ENCODE data around the gene ZSCAN5A. TPM values are rescaled to one million over a fixed set of nuclear protein-coding genes. Genes with fewer than 3 reads are reported as not detected.

The ZSCAN5A gene
- total RNA-seq, 1 experiment from 2014 or later: 10.4 TPM

DNA sequence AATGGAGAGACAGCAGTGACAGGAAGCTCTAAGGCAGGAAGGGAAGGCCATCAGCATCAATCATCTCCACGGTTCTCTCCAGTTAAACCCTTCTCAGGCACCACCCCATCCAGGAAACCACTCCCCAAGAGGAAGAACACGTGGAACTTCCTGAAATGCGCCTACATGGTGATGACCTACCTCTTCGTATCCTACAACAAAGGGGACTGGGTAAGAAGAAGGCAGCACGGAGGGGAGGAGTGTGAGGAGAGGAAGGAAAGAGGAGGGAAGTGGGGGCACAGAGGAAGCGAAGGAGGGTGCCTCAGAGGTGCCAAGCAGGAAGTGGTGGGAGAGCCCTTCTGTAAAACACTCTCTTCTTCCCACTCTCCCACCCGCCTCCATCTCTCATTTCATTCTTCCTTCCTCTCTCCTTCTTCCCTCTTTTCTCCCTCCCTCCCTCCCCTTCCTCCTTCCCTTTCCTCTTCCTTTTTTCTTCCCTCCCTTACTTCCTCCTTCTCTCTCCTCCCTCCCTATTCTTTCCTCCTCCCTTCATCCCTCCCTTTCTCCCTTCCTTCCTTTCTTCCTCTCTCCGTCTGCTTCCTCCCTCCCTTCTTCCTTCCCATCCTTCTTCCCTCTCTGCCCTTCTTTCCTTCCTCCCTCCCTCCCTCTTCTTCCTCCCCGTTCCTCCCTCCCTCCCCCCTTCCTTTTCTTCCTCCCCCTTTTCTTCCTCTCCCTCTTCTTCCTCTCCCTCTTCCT lies 12.6 kb downstream of the ZSCAN5A start:
- no peaks in the 10 kb centered on the region for H3K27me3 Mint-ChIP-seq (ENCODE audit: low read depth)

DNA sequence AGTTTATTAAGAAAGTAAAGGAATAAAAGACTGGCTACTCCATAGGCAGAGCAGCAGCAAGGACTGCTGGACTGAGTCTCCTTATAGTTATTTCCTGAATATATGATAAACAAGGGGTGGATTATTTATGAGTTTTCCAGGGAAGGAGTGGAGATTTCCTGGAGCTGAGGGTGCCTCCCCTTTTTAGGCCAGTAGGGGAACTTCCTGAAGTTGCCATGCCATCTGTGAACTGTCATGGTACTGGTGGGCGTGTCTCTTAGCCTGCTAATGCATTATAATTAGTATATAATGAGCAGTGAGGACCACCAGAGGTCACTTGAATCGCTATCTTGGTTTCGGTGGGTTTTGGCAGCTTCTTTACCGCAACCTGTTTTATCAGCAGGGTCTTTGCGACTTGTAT lies 13.5 kb downstream of the ZSCAN5A start:
- no peaks in the 10 kb centered on the region for H3K4me1 Mint-ChIP-seq
- DNase-seq (ENCODE audit: low spot score) (no peak), ATAC-seq (peak; percentile 38; the same call in 1 of the 2 replicates)
- H3K9me3 Mint-ChIP-seq: no peaks in the 10 kb centered on the region
- ChIA-PET CTCF (interaction anchor here (1.2 to 4.7 kb wide), 5 partner anchors 9 to 147 kb away, joined by 4 to 43 read pairs (median 6); no protein-coding TSS in a partner anchor), POLR2A (no interaction called here)
- peaks cover 7% of the 10 kb centered on the region; the same call in 1 of the 2 replicates for H3K36me3 Mint-ChIP-seq
- no peaks in the 10 kb centered on the region for H3K27me3 Mint-ChIP-seq (ENCODE audit: low read depth)
- no peak overlapping the region for H3K4me3 Mint-ChIP-seq
- TF ChIP-seq GABPB1 (CRISPR knock-in tag; IDR thresholded peaks at IDR 0.05) (no peak), IRF2 (CRISPR knock-in tag; IDR thresholded peaks at IDR 0.05; ENCODE audit: borderline replicate concordance, low read depth) (no peak), SOX15 (CRISPR knock-in tag; IDR thresholded peaks at IDR 0.05) (no peak), GRHL2 (CRISPR knock-in tag; IDR thresholded peaks at IDR 0.05; ENCODE audit: insufficient replicate concordance, severe bottlenecking) (no peak)
- TF ChIP-seq, protein P1, sequence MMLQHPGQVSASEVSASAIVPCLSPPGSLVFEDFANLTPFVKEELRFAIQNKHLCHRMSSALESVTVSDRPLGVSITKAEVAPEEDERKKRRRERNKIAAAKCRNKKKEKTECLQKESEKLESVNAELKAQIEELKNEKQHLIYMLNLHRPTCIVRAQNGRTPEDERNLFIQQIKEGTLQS (CRISPR knock-in tag; conservative IDR thresholded peaks at IDR 0.05): no peak
- TF ChIP-seq, protein P2, sequence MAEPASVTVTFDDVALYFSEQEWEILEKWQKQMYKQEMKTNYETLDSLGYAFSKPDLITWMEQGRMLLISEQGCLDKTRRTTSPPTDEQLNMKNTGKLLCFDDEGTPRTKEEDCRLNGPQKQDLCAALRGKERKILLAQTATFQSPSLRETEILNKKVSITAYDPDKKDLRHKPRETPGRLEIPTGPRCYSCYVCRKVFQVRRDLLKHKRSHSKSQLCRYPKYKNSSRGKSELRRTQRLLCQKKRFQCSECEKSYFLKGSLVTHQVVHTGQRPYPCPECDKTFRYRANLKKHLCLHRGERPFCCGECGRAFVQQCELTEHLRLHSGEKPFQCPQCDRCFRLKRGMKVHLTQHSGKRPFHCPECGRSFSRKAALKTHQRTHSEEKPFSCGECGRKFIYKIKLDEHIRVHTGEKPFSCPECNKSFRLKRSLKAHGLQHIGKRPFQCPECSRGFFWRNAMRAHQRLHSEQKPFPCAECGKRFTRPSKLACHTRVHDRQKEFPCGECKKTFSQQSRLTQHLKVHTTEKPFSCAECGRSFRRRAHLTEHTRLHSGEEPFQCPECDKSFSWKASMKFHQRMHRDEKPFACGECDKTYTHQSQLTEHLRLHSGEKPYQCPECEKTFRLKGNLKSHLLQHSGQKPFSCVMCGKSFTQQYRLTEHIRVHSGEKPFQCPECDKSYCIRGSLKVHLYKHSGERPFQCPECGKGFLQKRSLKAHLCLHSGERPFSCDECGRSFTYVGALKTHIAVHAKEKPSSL (CRISPR knock-in tag; conservative IDR thresholded peaks at IDR 0.05): no peak
- TF ChIP-seq, protein P3, sequence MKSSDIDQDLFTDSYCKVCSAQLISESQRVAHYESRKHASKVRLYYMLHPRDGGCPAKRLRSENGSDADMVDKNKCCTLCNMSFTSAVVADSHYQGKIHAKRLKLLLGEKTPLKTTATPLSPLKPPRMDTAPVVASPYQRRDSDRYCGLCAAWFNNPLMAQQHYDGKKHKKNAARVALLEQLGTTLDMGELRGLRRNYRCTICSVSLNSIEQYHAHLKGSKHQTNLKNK (CRISPR knock-in tag; IDR thresholded peaks at IDR 0.05): no peak
- no peak overlapping the region for H3K27ac Mint-ChIP-seq

More for the DNA sequence above, 12.6 kb downstream of the ZSCAN5A start:
- DNase-seq (ENCODE audit: low spot score) (no peak), ATAC-seq (no peak)
- no peaks in the 10 kb centered on the region for H3K9me3 Mint-ChIP-seq
- CTCF ChIA-PET: interaction anchor here (1.2 to 4.7 kb wide), 2 partner anchors 8 to 147 kb away, joined by 4 to 43 read pairs; no protein-coding TSS in a partner anchor
- POLR2A ChIA-PET: no interaction called here
- no peak overlapping the region for H3K4me3 Mint-ChIP-seq
- no peak overlapping the region for H3K27ac Mint-ChIP-seq
- peaks cover 3% of the 10 kb centered on the region; the same call in 1 of the 2 replicates for H3K36me3 Mint-ChIP-seq
- no peak for TF ChIP-seq CREB1 (CRISPR knock-in tag; IDR thresholded peaks at IDR 0.05)
- no peak for TF ChIP-seq ZNF416 (CRISPR knock-in tag; IDR thresholded peaks at IDR 0.05)
- no peak for TF ChIP-seq ZNF121 (CRISPR knock-in tag; IDR thresholded peaks at IDR 0.05)
- TF ChIP-seq ZBTB21 (CRISPR knock-in tag; IDR thresholded peaks at IDR 0.05; ENCODE audit: borderline replicate concordance): no peak
- TF ChIP-seq, protein P4, sequence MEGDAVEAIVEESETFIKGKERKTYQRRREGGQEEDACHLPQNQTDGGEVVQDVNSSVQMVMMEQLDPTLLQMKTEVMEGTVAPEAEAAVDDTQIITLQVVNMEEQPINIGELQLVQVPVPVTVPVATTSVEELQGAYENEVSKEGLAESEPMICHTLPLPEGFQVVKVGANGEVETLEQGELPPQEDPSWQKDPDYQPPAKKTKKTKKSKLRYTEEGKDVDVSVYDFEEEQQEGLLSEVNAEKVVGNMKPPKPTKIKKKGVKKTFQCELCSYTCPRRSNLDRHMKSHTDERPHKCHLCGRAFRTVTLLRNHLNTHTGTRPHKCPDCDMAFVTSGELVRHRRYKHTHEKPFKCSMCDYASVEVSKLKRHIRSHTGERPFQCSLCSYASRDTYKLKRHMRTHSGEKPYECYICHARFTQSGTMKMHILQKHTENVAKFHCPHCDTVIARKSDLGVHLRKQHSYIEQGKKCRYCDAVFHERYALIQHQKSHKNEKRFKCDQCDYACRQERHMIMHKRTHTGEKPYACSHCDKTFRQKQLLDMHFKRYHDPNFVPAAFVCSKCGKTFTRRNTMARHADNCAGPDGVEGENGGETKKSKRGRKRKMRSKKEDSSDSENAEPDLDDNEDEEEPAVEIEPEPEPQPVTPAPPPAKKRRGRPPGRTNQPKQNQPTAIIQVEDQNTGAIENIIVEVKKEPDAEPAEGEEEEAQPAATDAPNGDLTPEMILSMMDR (IDR thresholded peaks at IDR 0.05): no peak
- TF ChIP-seq, protein P5, sequence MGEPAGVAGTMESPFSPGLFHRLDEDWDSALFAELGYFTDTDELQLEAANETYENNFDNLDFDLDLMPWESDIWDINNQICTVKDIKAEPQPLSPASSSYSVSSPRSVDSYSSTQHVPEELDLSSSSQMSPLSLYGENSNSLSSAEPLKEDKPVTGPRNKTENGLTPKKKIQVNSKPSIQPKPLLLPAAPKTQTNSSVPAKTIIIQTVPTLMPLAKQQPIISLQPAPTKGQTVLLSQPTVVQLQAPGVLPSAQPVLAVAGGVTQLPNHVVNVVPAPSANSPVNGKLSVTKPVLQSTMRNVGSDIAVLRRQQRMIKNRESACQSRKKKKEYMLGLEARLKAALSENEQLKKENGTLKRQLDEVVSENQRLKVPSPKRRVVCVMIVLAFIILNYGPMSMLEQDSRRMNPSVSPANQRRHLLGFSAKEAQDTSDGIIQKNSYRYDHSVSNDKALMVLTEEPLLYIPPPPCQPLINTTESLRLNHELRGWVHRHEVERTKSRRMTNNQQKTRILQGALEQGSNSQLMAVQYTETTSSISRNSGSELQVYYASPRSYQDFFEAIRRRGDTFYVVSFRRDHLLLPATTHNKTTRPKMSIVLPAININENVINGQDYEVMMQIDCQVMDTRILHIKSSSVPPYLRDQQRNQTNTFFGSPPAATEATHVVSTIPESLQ (CRISPR knock-in tag; IDR thresholded peaks at IDR 0.05): no peak
- TF ChIP-seq GTF2I (CRISPR knock-in tag; conservative IDR thresholded peaks at IDR 0.05): no peak
- TF ChIP-seq CREM (CRISPR knock-in tag; IDR thresholded peaks at IDR 0.05): no peak
- no peak for TF ChIP-seq ZNF232 (CRISPR knock-in tag; IDR thresholded peaks at IDR 0.05)
- no peak for TF ChIP-seq NFE2L1 (CRISPR knock-in tag; IDR thresholded peaks at IDR 0.05)
- no peak for TF ChIP-seq TP53 (CRISPR knock-in tag; IDR thresholded peaks at IDR 0.05)
- H3K4me1 Mint-ChIP-seq: no peaks in the 10 kb centered on the region

Data from WTC11 (cell line).